ENCODE results near the gene TEX29.

TEX29 gene

GRCh38 chr13:111319998-111320911, at the start of gene TEX29:
TEX29 (plus strand) TSS chr13:111320642; CDS start chr13:111320891, 249 bp downstream.
- no peak for DNase-seq

- no peak for DNase-seq
Observed at GRCh38 chr13:111270765-111271698, 49.4 kb upstream of the TEX29 start.

GRCh38 chr13:111272117-111272516, 48.3 kb upstream of the TEX29 start:
- no peak for DNase-seq

GRCh38 chr13:111275382-111275781, 45.1 kb upstream of the TEX29 start:
- no peak for DNase-seq

GRCh38 chr13:111275995-111276618, 44.3 kb upstream of the TEX29 start:
- DNase-seq, result no peak

- DNase-seq, result no peak
Observed at GRCh38 chr13:111278258-111278657, 42.2 kb upstream of the TEX29 start.

- DNase-seq, result no peak
Observed at GRCh38 chr13:111278743-111279652, 41.4 kb upstream of the TEX29 start.

GRCh38 chr13:111280226-111280625, 40.2 kb upstream of the TEX29 start:
- no peak for DNase-seq

- no peak for DNase-seq
Observed at GRCh38 chr13:111280681-111281585, 39.5 kb upstream of the TEX29 start.

- no peak for DNase-seq
Observed at GRCh38 chr13:111281751-111282311, 38.6 kb upstream of the TEX29 start.

GRCh38 chr13:111282425-111282824, 38.0 kb upstream of the TEX29 start:
- no peak for DNase-seq

GRCh38 chr13:111282997-111283396, 37.4 kb upstream of the TEX29 start:
- no peak for DNase-seq

GRCh38 chr13:111283457-111283856, 37.0 kb upstream of the TEX29 start:
- DNase-seq, result no peak

- no peak for DNase-seq
Observed at GRCh38 chr13:111283991-111284390, 36.5 kb upstream of the TEX29 start.

GRCh38 chr13:111284565-111284964, 35.9 kb upstream of the TEX29 start:
- no peak for DNase-seq

- DNase-seq, result no peak
Observed at GRCh38 chr13:111286162-111286561, 34.3 kb upstream of the TEX29 start.

GRCh38 chr13:111286749-111287148, 33.7 kb upstream of the TEX29 start:
- no peak for DNase-seq

GRCh38 chr13:111287201-111287600, 33.2 kb upstream of the TEX29 start:
- DNase-seq, result no peak

GRCh38 chr13:111288276-111288675, 32.2 kb upstream of the TEX29 start:
- DNase-seq, result no peak

- no peak for DNase-seq
Observed at GRCh38 chr13:111289251-111289650, 31.2 kb upstream of the TEX29 start.

GRCh38 chr13:111291908-111292307, 28.5 kb upstream of the TEX29 start:
- no peak for DNase-seq

Data from activated CD8-positive, alpha-beta memory T cell treated with anti-CD3 and anti-CD28 coated beads, Interleukin-2, amount 50 U/mL, for 4 hours (primary cell).